ENCODE measurements around the gene SCAI.

The SCAI gene

DNA sequence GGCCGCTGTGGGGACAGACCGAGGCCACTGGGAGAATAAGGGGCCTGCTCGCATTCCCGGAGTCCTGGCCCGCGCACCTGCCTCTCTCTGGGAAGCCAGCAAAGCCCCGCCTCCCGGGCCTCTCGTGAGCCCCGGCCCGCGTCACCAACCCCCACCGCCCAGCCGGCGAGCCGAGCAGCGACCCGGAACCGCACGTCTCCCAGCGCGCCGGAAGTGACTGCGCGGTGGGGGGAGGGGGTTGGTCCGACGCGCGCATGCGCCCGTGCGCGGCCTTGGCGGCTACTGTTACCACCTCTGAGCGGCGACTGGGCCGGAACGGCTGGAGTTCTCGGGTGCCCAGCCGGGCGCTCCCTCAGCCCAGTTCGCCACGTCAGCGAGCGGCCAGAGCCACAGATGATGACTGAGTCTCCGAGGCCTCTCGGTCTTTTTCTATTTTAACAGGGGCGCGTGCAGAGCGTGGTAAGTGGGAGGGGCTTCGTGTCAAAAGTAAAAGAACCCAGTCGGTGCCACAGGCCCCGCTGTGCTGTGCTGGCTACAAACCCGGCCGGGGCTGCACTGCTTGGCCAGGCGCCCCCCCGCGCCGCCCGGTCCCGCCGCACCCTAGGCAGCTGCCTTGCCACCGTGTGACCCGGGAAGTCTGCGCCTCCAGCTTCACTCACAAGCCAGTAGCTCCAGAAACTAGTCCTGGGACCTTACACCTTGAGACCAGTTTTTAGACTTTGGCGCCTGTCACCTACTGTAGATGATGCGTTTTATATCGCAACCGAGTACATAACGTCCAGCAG is 202.2 kb downstream of the SCAI start, which contains the start of gene GOLGA1:
GOLGA1 (minus strand) TSS at position 190 of the 785 bp plus-strand sequence. CDS start 2,372 bp downstream, outside the sequence.
- no peaks in the 10 kb centered on the region for H4K20me1 ChIP-seq (ENCODE audit: control insufficient read depth, insufficient read depth, low read depth, low read length)
- no peaks in the 10 kb centered on the region for H3K27me3 ChIP-seq (ENCODE audit: control insufficient read depth, low read length)
- H3K4me3 ChIP-seq (ENCODE audit: low read length), result peak within 1 kb of the TSS; percentile 97
- H3K9me3 ChIP-seq (ENCODE audit: control insufficient read depth, insufficient read depth, low read length), result no peaks in the 10 kb centered on the region
- H3K9me2 ChIP-seq (replicated peaks; ENCODE audit: control insufficient read depth, low read length), result no peaks in the 10 kb centered on the region
- peaks cover 40% of the 10 kb centered on the region for H3K36me3 ChIP-seq (ENCODE audit: control insufficient read depth, low read length)
- H3K4me2 ChIP-seq (ENCODE audit: low read length), result peak within 1 kb of the TSS; percentile 83
- peaks cover 24% of the 10 kb centered on the region for H3K79me2 ChIP-seq (ENCODE audit: control insufficient read depth, low read length)
- peaks cover 26% of the 10 kb centered on the region for H3K4me1 ChIP-seq (ENCODE audit: control insufficient read depth, low read length)
- peaks cover 11% of the 10 kb centered on the region for H3F3A ChIP-seq (ENCODE audit: control insufficient read depth, insufficient read depth)
- no peak for TF ChIP-seq EZH2phosphoT487 (IDR thresholded peaks at IDR 0.05; ENCODE audit: borderline replicate concordance, low read length)
- H3K27ac ChIP-seq (ENCODE audit: low read depth, low read length), result peak within 1 kb of the TSS; percentile 85

DNA sequence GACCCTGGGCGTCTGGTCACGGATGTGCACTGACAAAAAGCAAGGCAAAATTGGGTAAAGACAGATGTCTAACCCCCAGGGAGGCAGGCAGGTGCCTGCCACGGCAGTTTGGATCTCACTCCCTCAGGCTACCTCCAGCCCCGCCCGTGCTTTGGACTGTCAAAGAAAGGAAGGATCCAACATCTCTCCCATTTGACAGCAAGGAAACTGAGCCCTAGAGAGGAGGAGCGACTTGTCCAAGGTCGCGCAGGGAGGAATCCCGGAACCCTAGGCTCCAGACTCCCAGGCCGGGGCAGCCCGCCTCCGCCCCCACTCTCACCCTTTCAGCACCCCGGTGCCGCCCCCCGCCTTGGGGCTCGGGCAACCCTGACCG is 202.8 kb downstream of the SCAI start:
- peaks cover 24% of the 10 kb centered on the region for H3K79me2 ChIP-seq (ENCODE audit: control insufficient read depth, low read length)
- no peaks in the 10 kb centered on the region for H3K27me3 ChIP-seq (ENCODE audit: control insufficient read depth, low read length)
- no peaks in the 10 kb centered on the region for H3K9me3 ChIP-seq (ENCODE audit: control insufficient read depth, insufficient read depth, low read length)
- H3K4me2 ChIP-seq (ENCODE audit: low read length), result peak overlapping the region; percentile 83
- H3F3A ChIP-seq (ENCODE audit: control insufficient read depth, insufficient read depth), result peaks cover 11% of the 10 kb centered on the region
- H3K27ac ChIP-seq (ENCODE audit: low read depth, low read length), result peak overlapping the region; percentile 85
- peak overlapping the region; percentile 97 for H3K4me3 ChIP-seq (ENCODE audit: low read length)
- H4K20me1 ChIP-seq (ENCODE audit: control insufficient read depth, insufficient read depth, low read depth, low read length), result no peaks in the 10 kb centered on the region
- no peak for TF ChIP-seq EZH2phosphoT487 (IDR thresholded peaks at IDR 0.05; ENCODE audit: borderline replicate concordance, low read length)
- TF ChIP-seq, protein P1, sequence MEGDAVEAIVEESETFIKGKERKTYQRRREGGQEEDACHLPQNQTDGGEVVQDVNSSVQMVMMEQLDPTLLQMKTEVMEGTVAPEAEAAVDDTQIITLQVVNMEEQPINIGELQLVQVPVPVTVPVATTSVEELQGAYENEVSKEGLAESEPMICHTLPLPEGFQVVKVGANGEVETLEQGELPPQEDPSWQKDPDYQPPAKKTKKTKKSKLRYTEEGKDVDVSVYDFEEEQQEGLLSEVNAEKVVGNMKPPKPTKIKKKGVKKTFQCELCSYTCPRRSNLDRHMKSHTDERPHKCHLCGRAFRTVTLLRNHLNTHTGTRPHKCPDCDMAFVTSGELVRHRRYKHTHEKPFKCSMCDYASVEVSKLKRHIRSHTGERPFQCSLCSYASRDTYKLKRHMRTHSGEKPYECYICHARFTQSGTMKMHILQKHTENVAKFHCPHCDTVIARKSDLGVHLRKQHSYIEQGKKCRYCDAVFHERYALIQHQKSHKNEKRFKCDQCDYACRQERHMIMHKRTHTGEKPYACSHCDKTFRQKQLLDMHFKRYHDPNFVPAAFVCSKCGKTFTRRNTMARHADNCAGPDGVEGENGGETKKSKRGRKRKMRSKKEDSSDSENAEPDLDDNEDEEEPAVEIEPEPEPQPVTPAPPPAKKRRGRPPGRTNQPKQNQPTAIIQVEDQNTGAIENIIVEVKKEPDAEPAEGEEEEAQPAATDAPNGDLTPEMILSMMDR (IDR thresholded peaks at IDR 0.05; ENCODE audit: low read depth, low read length, poor library complexity, severe bottlenecking), result no peak
- H3K9me2 ChIP-seq (replicated peaks; ENCODE audit: control insufficient read depth, low read length), result no peaks in the 10 kb centered on the region
- H3K36me3 ChIP-seq (ENCODE audit: control insufficient read depth, low read length), result peaks cover 46% of the 10 kb centered on the region
- peaks cover 31% of the 10 kb centered on the region for H3K4me1 ChIP-seq (ENCODE audit: control insufficient read depth, low read length)

GRCh38 chr9:124939944-124940343 is 203.4 kb downstream of the SCAI start:
- peak overlapping the region; percentile 85 for H3K27ac ChIP-seq (ENCODE audit: low read depth, low read length)

More at GRCh38 chr9:124939944-124940343, 203.4 kb downstream of the SCAI start:
- H3K4me1 ChIP-seq (ENCODE audit: control insufficient read depth, low read length), result peaks cover 37% of the 10 kb centered on the region
- H3K9me2 ChIP-seq (replicated peaks; ENCODE audit: control insufficient read depth, low read length), result no peaks in the 10 kb centered on the region
- H4K20me1 ChIP-seq (ENCODE audit: control insufficient read depth, insufficient read depth, low read depth, low read length), result no peaks in the 10 kb centered on the region
- H3K79me2 ChIP-seq (ENCODE audit: control insufficient read depth, low read length), result peaks cover 24% of the 10 kb centered on the region
- no peak for TF ChIP-seq EZH2phosphoT487 (IDR thresholded peaks at IDR 0.05; ENCODE audit: borderline replicate concordance, low read length)
- TF ChIP-seq, protein P1 (IDR thresholded peaks at IDR 0.05; ENCODE audit: low read depth, low read length, poor library complexity, severe bottlenecking), result no peak
- peaks cover 11% of the 10 kb centered on the region for H3F3A ChIP-seq (ENCODE audit: control insufficient read depth, insufficient read depth)
- peak overlapping the region; percentile 83 for H3K4me2 ChIP-seq (ENCODE audit: low read length)
- no peaks in the 10 kb centered on the region for H3K9me3 ChIP-seq (ENCODE audit: control insufficient read depth, insufficient read depth, low read length)
- H3K27me3 ChIP-seq (ENCODE audit: control insufficient read depth, low read length), result no peaks in the 10 kb centered on the region
- H3K4me3 ChIP-seq (ENCODE audit: low read length), result peak overlapping the region; percentile 97
- H3K36me3 ChIP-seq (ENCODE audit: control insufficient read depth, low read length), result peaks cover 50% of the 10 kb centered on the region
